BE2C (cell line): ENCODE measurements around the gene MPRIP.

ENCODE experiments used
- DNase-seq: peaks from one replicate; pipeline ENCODE4 v3.0.0-alpha.2; 2020
- H3K27me3 ChIP-seq: fragments of 250-450 bp; sonication (Bioruptor Pico); 2 replicates; pipeline ENCODE4 v1.5.1; 2020; ENCODE audit warnings: mild to moderate bottlenecking
- H3K36me3 ChIP-seq: fragments of 250-450 bp; sonication (Bioruptor Pico); 2 replicates; pipeline ENCODE4 v1.5.1; 2020; ENCODE audit warnings: mild to moderate bottlenecking
- H3K4me1 ChIP-seq: fragments of 250-450 bp; sonication (Bioruptor Pico); 2 replicates; pipeline ENCODE4 v1.5.1; 2020
- H3K4me3 ChIP-seq: 2 replicates; pipeline ENCODE4 v1.5.1; 2011; ENCODE audit warnings: low read depth, low read length
- H3K9me3 ChIP-seq: fragments of 250-450 bp; sonication (Bioruptor Pico); 2 replicates; pipeline ENCODE4 v1.5.1; 2020
- TF ChIP-seq, protein P1 (sequence below): IDR thresholded peaks from 2 replicates; pipeline ENCODE4 v1.5.1; 2012; ENCODE audit warnings: mild to moderate bottlenecking, low read depth, low read length

MPRIP gene

GRCh38 chr17:17087424-17088015, 45.3 kb downstream of the MPRIP start:
- TF ChIP-seq, protein P1, sequence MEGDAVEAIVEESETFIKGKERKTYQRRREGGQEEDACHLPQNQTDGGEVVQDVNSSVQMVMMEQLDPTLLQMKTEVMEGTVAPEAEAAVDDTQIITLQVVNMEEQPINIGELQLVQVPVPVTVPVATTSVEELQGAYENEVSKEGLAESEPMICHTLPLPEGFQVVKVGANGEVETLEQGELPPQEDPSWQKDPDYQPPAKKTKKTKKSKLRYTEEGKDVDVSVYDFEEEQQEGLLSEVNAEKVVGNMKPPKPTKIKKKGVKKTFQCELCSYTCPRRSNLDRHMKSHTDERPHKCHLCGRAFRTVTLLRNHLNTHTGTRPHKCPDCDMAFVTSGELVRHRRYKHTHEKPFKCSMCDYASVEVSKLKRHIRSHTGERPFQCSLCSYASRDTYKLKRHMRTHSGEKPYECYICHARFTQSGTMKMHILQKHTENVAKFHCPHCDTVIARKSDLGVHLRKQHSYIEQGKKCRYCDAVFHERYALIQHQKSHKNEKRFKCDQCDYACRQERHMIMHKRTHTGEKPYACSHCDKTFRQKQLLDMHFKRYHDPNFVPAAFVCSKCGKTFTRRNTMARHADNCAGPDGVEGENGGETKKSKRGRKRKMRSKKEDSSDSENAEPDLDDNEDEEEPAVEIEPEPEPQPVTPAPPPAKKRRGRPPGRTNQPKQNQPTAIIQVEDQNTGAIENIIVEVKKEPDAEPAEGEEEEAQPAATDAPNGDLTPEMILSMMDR: no peak
- Histone ChIP-seq H3K27me3 (no peaks in the 10 kb centered on the region), H3K4me1 (no peaks in the 10 kb centered on the region), H3K4me3 (no peak overlapping the region), H3K36me3 (no peaks in the 10 kb centered on the region), H3K9me3 (no peaks in the 10 kb centered on the region)
- DNase-seq: no peak

DNA sequence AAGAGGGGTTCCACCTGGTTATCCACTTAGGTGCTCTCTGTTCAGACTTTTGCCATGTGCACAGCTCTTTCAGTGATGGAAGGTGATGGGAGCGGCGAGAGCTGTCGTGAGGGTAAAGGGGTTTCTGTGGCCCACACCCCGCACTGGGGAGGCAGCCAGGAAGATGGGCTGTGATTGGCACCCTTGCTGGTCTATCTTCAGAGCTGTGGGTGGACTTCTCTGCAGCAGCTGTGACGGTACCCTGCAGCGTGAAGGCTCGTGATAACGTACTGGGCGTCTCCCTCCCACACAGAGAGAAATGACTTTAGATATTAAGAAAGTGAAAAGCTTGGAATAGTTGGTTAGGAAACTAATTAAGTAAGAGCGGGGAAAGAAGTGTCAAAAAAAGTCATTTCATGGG, 45.8 kb downstream of the MPRIP start:
- Histone ChIP-seq H3K9me3 (no peaks in the 10 kb centered on the region), H3K4me1 (no peaks in the 10 kb centered on the region), H3K36me3 (no peaks in the 10 kb centered on the region), H3K4me3 (no peak overlapping the region), H3K27me3 (no peaks in the 10 kb centered on the region)
- TF ChIP-seq, protein P1: no peak
- DNase-seq: no peak

GRCh38 chr17:17088541-17089525, 46.6 kb downstream of the MPRIP start:
- no peaks in the 10 kb centered on the region for H3K4me1 ChIP-seq
- TF ChIP-seq, protein P1: no peak
- DNase-seq: no peak
- H3K4me3 ChIP-seq: no peak overlapping the region
- no peaks in the 10 kb centered on the region for H3K9me3 ChIP-seq
- no peaks in the 10 kb centered on the region for H3K27me3 ChIP-seq
- H3K36me3 ChIP-seq: no peaks in the 10 kb centered on the region

DNA sequence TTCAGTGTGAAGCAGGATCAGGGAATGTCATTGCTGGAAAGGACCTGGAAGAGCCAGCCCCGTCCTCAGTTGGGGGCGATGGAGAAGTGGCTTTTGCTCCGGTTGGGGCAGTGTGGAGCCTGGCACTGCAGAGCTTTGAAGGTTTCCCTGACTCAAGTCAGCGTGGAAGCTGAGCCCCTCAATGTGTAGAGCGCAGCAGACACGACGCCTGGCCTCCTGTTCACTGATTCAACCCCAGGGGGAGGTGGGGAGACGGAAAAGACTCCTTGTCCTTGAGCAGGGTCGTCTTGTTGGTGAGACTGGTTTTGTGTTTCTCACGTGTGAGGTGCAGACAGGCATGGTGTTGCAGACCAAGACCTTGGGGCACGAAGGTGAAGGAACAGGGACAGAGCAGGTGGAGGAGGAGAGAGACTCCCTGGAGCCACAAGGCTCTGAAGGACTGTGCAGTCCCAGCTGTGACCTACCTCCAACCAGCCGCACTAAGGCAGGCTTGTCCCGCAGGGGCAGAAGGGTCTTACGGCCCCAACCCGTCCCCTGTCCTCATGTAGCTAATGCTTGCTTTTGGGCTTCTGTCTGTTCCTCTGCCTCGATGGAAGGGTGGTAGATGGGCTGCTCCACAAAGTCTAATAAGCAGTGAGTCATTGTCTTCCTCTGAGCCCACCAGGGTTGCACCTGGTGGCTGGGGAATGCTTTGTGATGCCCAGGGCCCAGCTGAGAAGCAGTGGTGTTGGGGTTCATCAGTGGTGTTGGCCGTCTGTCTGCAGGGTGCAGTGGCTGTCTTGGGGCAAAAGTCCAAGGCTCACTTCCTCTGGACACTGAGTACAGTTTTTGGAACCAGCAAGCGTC, 47.8 kb downstream of the MPRIP start:
- no peak for DNase-seq
- H3K9me3 ChIP-seq: no peaks in the 10 kb centered on the region
- no peaks in the 10 kb centered on the region for H3K4me1 ChIP-seq
- H3K4me3 ChIP-seq: no peak overlapping the region
- no peaks in the 10 kb centered on the region for H3K36me3 ChIP-seq
- TF ChIP-seq, protein P1: no peak
- H3K27me3 ChIP-seq: no peaks in the 10 kb centered on the region

DNA sequence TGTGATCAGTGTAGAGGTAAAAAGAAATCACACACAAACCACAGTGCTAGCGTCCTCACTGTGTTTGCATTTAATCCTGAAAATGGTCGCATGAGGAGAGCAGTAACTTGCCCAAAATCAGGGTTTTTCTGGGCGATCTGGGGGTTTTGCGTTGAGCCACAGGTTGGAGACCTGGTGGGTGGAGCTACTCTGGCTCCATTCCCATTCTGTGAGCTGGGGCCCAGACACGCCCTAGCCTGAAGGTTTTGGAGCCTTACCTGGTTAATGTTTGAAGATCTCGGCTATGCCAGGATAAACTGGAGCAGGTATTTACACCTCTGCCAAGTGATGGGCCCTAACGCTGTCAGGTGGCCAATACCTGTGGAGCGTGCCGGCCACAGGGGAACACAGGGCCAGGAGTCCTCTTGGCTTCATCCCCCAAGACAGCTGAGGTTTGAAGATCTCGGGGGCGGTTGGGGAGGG, 48.4 kb downstream of the MPRIP start:
- Histone ChIP-seq H3K27me3 (no peaks in the 10 kb centered on the region), H3K36me3 (no peaks in the 10 kb centered on the region), H3K4me1 (no peaks in the 10 kb centered on the region), H3K9me3 (no peaks in the 10 kb centered on the region), H3K4me3 (no peak overlapping the region)
- TF ChIP-seq, protein P1: no peak
- no peak for DNase-seq
